OCI-LY7 (cell line): ENCODE measurements around the gene TUBGCP6. TPM values are rescaled to one million over a fixed set of nuclear protein-coding genes. Genes with fewer than 3 reads are reported as not detected.

Experiments
- BruUV-seq: library from RNA; stranded (reverse); fragments of 400-500 nt; replicated peaks from 2 replicates; lab custom pipeline; 2021; lab: Mats Ljungman, UMichigan
- CTCF ChIA-PET: fragments of 300-600 bp; sonication (Branson Sonifier 250); formaldehyde crosslinking; loops from one replicate; lab custom pipeline; 2022; ENCODE audit warnings: antibody characterized with exemption; ENCODE audit not compliant: unreplicated experiment; lab: Charles Lee
- POLR2A ChIA-PET: fragments of 300-600 bp; sonication (Branson Sonifier 250); formaldehyde crosslinking; loops from one replicate; lab custom pipeline; 2022; ENCODE audit warnings: antibody characterized with exemption; lab: Charles Lee
- DNase-seq: peaks from one replicate; pipeline ENCODE4 v3.0.0-alpha.2; 2015; ENCODE audit warnings: low spot score
- H2AFZ ChIP-seq: fragments of 200-600 bp; sonication (generic), shearing (Covaris generic); 2 replicates; pipeline ENCODE4 v1.6.1; 2014; ENCODE audit warnings: mild to moderate bottlenecking, antibody characterized with exemption, low read length, moderate library complexity
- H3K27ac ChIP-seq: fragments of 200-600 bp; sonication (generic); 2 replicates; pipeline ENCODE4 v1.5.1; 2014; ENCODE audit warnings: mixed run types, low read depth, mild to moderate bottlenecking, moderate library complexity, low read length, inconsistent platforms; ENCODE audit not compliant: poor library complexity, severe bottlenecking
- H3K36me3 ChIP-seq: fragments of 200-600 bp; sonication (generic); 2 replicates; pipeline ENCODE4 v1.6.1; 2014; ENCODE audit warnings: mild to moderate bottlenecking, antibody characterized with exemption, low read length, moderate library complexity, mixed read lengths; ENCODE audit not compliant: insufficient read depth
- H3K4me1 ChIP-seq: fragments of 200-600 bp; sonication (generic); 2 replicates; pipeline ENCODE4 v1.5.1; 2014; ENCODE audit warnings: mild to moderate bottlenecking, low read length; ENCODE audit not compliant: insufficient read depth, poor library complexity, severe bottlenecking
- H3K4me2 ChIP-seq: fragments of 200-600 bp; sonication (generic); 2 replicates; pipeline ENCODE4 v1.6.1; 2014; ENCODE audit warnings: mild to moderate bottlenecking, low read length
- H3K4me3 ChIP-seq: fragments of 200-600 bp; sonication (generic); 2 replicates; pipeline ENCODE4 v1.5.1; 2014; ENCODE audit warnings: mild to moderate bottlenecking, low read depth, low read length; ENCODE audit not compliant: poor library complexity, severe bottlenecking
- H3K79me2 ChIP-seq: fragments of 200-600 bp; sonication (generic); 2 replicates; pipeline ENCODE4 v1.6.1; 2016; ENCODE audit warnings: low read depth, mild to moderate bottlenecking, low read length, moderate library complexity, mixed read lengths; ENCODE audit not compliant: insufficient read depth
- H3K9me2 ChIP-seq: fragments of 200-600 bp; sonication (generic); 2 replicates; pipeline ENCODE4 v1.6.1; 2016; ENCODE audit warnings: mild to moderate bottlenecking, low read length, mixed read lengths; ENCODE audit not compliant: insufficient read depth
- H3K9me3 ChIP-seq: fragments of 200-600 bp; sonication (generic); 2 replicates; pipeline ENCODE4 v1.6.1; 2014; ENCODE audit warnings: mild to moderate bottlenecking, mixed run types, low read length, mixed read lengths
- H4K20me1 ChIP-seq: fragments of 200-600 bp; sonication (generic); 2 replicates; pipeline ENCODE4 v1.6.1; 2014; ENCODE audit warnings: mild to moderate bottlenecking, antibody characterized with exemption, low read length, moderate library complexity, mixed read lengths; ENCODE audit not compliant: insufficient read depth
- CTCF ChIP-seq: fragments of 200-600 bp; sonication (generic); conservative IDR thresholded peaks from 2 replicates; pipeline ENCODE4 v1.5.1; 2014; ENCODE audit warnings: mild to moderate bottlenecking, antibody characterized with exemption, low read length, moderate library complexity, mixed read lengths
- EZH2phosphoT487 ChIP-seq: fragments of 200-600 bp; sonication (generic); IDR thresholded peaks from 2 replicates; pipeline ENCODE4 v1.6.1; 2018; ENCODE audit warnings: low read depth, borderline replicate concordance, mild to moderate bottlenecking, mixed run types, antibody characterized with exemption, low read length, moderate library complexity, mixed read lengths
- intact Hi-C: fragments of 100-400 bp; cut with micrococcal nuclease; formaldehyde crosslinking; loops from one replicate; pipeline ENCODE4 v1.10.0; 2022; ENCODE audit not compliant: unreplicated experiment
- total RNA-seq, 2 experiments: library from RNA; depleted of rRNA in 1 of 2; stranded (reverse); fragments of >200 nt in 1 of 2; shearing (Covaris generic) in 1 of 2; gene quantifications; 2 replicates each; pipeline ENCODE4 v1.2.3, GENCODE V29; 2014 to 2022

The TUBGCP6 gene
- total RNA-seq, 2 experiments from 2014 or later: 57.7 to 63.2 TPM

DNA sequence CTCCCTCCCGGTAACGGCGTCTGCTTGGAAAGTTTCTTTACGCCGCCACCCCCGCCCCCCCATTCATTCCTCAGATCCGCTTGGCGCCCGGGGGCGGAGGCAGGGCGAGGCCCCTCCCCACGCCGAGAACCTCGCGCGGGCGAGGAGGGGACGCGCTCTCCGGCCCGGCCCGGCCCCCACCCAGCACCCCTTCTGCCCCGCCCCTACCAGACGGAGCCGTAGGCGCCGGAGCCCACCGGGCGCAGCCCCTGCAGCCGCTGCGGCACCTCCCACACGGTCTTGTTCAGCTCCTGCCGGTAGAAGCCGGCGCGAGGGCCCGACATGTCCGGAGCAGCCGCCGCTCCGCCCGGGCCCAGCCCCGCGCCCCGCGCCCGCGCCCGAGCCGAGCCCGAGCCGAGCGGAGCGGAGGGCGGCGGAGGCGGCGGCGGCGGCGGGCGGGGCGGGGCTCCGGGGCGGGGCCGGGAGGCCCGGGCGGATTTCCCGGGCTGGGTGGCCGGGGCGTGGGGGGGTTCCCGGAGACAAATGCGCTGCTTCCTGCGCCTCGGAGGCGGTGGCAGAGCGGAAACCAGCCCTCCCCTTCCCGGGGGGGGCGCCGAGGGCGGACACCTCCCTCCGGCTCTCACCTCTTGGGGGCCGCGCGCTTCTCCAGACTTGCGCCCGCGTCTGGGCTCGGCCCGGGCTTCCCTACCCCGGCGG is 25.3 kb upstream of the TUBGCP6 start, which contains the start of gene MAPK11:
Gene MAPK11 (minus strand): TSS at position 411 of the 696 bp plus-strand sequence. CDS start 88 bp downstream, at position 323.
- Histone ChIP-seq H2AFZ (peak within 1 kb of the TSS; percentile 20; the same call in 1 of the 2 replicates), H4K20me1 (no peaks in the 10 kb centered on the region), H3K4me3 (peak within 1 kb of the TSS; percentile 73), H3K27ac (peak within 1 kb of the TSS; percentile 44), H3K9me2 (no peaks in the 10 kb centered on the region), H3K4me1 (peaks cover 40% of the 10 kb centered on the region), H3K4me2 (peak within 1 kb of the TSS; percentile 94), H3K9me3 (no peaks in the 10 kb centered on the region), H3K36me3 (peaks cover 2% of the 10 kb centered on the region; the same call in 1 of the 2 replicates), H3K79me2 (no peaks in the 10 kb centered on the region)
- CTCF ChIA-PET: no interaction called here
- intact Hi-C loops: loop anchor here (5.0 kb wide), 1 partner anchor 237 kb away; the partner anchor contains the start of genes LMF2 and NCAPH2
- POLR2A ChIA-PET: no interaction called here
- BruUV-seq: no TSS peak
- TF ChIP-seq EZH2phosphoT487: no peak
- TF ChIP-seq CTCF: no peak
- DNase-seq: peak; percentile 76

DNA sequence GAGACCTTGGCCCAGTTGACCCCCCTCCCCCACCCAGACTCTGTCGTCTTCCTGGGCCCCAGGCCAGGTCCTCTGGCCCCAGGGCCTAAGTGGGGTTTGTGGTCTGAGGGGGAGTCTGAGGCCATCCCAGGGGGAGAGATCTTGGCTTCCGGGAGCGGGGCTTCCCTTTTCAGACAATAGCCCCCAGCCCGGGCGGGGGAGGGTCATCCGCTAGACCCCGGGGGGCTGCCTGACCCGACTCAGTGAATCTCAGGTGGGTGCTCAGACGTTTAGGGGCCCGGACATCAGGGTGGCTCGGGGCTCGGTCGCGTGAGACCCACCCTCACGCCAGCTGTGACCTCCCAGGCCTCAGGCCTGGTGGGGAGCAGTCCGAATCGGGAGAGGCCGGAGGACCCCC is 24.7 kb upstream of the TUBGCP6 start:
- Histone ChIP-seq H3K9me2 (no peaks in the 10 kb centered on the region), H4K20me1 (no peaks in the 10 kb centered on the region), H2AFZ (peak overlapping the region; percentile 20; the same call in 1 of the 2 replicates), H3K4me1 (peaks cover 42% of the 10 kb centered on the region), H3K9me3 (no peaks in the 10 kb centered on the region), H3K27ac (peak overlapping the region; percentile 44), H3K36me3 (no peaks in the 10 kb centered on the region), H3K79me2 (no peaks in the 10 kb centered on the region), H3K4me2 (peak overlapping the region; percentile 94), H3K4me3 (peak overlapping the region; percentile 73)
- BruUV-seq: no TSS peak
- ChIA-PET POLR2A (no interaction called here), CTCF (no interaction called here)
- intact Hi-C loops: no loop called here
- TF ChIP-seq EZH2phosphoT487 (no peak), CTCF (no peak)
- no peak for DNase-seq

DNA sequence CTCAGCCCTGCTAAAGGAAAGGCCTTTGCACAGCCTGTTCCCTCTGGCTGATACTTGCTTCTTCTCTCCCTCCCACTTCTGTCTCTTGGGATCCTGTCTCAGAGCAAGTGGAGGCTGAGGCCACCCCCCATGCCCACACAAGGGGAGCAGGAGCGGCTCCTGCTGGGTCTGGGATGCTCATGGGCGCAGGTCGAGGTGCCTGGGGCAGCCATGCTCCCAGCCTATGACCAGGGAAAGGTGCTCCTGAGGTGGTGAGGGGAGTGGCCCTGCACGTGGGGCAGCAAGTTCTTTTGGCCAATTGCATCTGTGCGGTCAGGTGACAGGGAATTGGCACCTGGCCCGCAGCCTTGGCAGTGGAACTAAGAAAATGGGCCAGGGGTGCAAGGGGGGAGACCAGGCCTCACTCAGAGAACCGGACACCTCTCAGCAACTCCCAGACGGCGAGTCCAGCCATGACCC is 23.9 kb upstream of the TUBGCP6 start:
- TF ChIP-seq EZH2phosphoT487 (no peak), CTCF (no peak)
- Histone ChIP-seq H3K79me2 (no peaks in the 10 kb centered on the region), H3K4me3 (peak overlapping the region; percentile 73), H3K9me2 (no peaks in the 10 kb centered on the region), H2AFZ (no peak overlapping the region), H3K36me3 (no peaks in the 10 kb centered on the region), H3K9me3 (no peaks in the 10 kb centered on the region), H3K4me1 (peaks cover 41% of the 10 kb centered on the region), H3K4me2 (peak overlapping the region; percentile 94), H3K27ac (peak overlapping the region; percentile 44), H4K20me1 (no peaks in the 10 kb centered on the region)
- ChIA-PET POLR2A (interaction anchor here (0.6 kb wide), 1 partner anchor 370 kb away, joined by 3 read pairs; no protein-coding TSS in a partner anchor), CTCF (no interaction called here)
- intact Hi-C loops: no loop called here
- no peak for DNase-seq
- BruUV-seq: no TSS peak
